ENCODE data around the gene DCHS2.

Gene DCHS2

GRCh38 chr4:154491341-154492271, at the start of gene DCHS2:
TSS of gene DCHS2 (minus strand) at chr4:154491799. CDS start at chr4:154491355, 444 bp downstream.
- no peak for DNase-seq (ENCODE audit: low read depth in 2 of 2)

- DNase-seq (ENCODE audit: low read depth in 2 of 2) = no peak
Observed at GRCh38 chr4:154534296-154534695, 42.7 kb upstream of the DCHS2 start.

- no peak for DNase-seq (ENCODE audit: low read depth in 2 of 2)
Observed at GRCh38 chr4:154529728-154530519, 38.3 kb upstream of the DCHS2 start.

- no peak for DNase-seq (ENCODE audit: low read depth in 2 of 2)
Observed at GRCh38 chr4:154528869-154529268, 37.3 kb upstream of the DCHS2 start.

GRCh38 chr4:154527308-154527707, 35.7 kb upstream of the DCHS2 start:
- DNase-seq (ENCODE audit: low read depth in 2 of 2) = no peak

- no peak for DNase-seq (ENCODE audit: low read depth in 2 of 2)
Observed at GRCh38 chr4:154526151-154526550, 34.6 kb upstream of the DCHS2 start.

- no peak for DNase-seq (ENCODE audit: low read depth in 2 of 2)
Observed at GRCh38 chr4:154521607-154522006, 30.0 kb upstream of the DCHS2 start.

- no peak for DNase-seq (ENCODE audit: low read depth in 2 of 2)
Observed at GRCh38 chr4:154519214-154519613, 27.6 kb upstream of the DCHS2 start.

GRCh38 chr4:154517591-154517990, 26.0 kb upstream of the DCHS2 start:
- DNase-seq (ENCODE audit: low read depth in 2 of 2) = no peak

GRCh38 chr4:154516318-154517029, 24.9 kb upstream of the DCHS2 start:
- DNase-seq (ENCODE audit: low read depth in 2 of 2) = no peak

- DNase-seq (ENCODE audit: low read depth in 2 of 2) = no peak
Observed at GRCh38 chr4:154511981-154512380, 20.4 kb upstream of the DCHS2 start.

- DNase-seq (ENCODE audit: low read depth in 2 of 2) = no peak
Observed at GRCh38 chr4:154511548-154511947, 19.9 kb upstream of the DCHS2 start.

- no peak for DNase-seq (ENCODE audit: low read depth in 2 of 2)
Observed at GRCh38 chr4:154507156-154507555, 15.6 kb upstream of the DCHS2 start.

GRCh38 chr4:154506253-154506652, 14.7 kb upstream of the DCHS2 start:
- no peak for DNase-seq (ENCODE audit: low read depth in 2 of 2)

GRCh38 chr4:154503598-154503997, 12.0 kb upstream of the DCHS2 start:
- no peak for DNase-seq (ENCODE audit: low read depth in 2 of 2)

GRCh38 chr4:154502111-154502510, 10.5 kb upstream of the DCHS2 start:
- no peak for DNase-seq (ENCODE audit: low read depth in 2 of 2)

GRCh38 chr4:154497889-154498288, 6.3 kb upstream of the DCHS2 start:
- no peak for DNase-seq (ENCODE audit: low read depth in 2 of 2)

- no peak for DNase-seq (ENCODE audit: low read depth in 2 of 2)
Observed at GRCh38 chr4:154495867-154496266, 4.3 kb upstream of the DCHS2 start.

GRCh38 chr4:154492288-154492687, 689 bp upstream of the DCHS2 start:
- DNase-seq (ENCODE audit: low read depth in 2 of 2) = no peak

- DNase-seq (ENCODE audit: low read depth in 2 of 2) = no peak
Observed at GRCh38 chr4:154490583-154491340, 837 bp downstream of the DCHS2 start.

- DNase-seq (ENCODE audit: low read depth in 2 of 2) = no peak
Observed at GRCh38 chr4:154490234-154490582, 1.4 kb downstream of the DCHS2 start.
